Heart right ventricle (tissue), 16 donors: Measurements from ENCODE around the gene GPX7. TPM values are rescaled to one million over a fixed set of nuclear protein-coding genes. Genes with fewer than 3 reads are reported as not detected.

Experiments used
- ATAC-seq, 8 donors: fragments of 200-7000 bp; cut with Tn5 transposase; one replicate each; pipeline ENCODE4 v1.9.1; 2020; ENCODE audit warnings: mild to moderate bottlenecking in 8 of 8, moderate library complexity in 8 of 8, moderate number of reproducible peaks in 1 of 8
- DNase-seq, 2 donors: peaks; one replicate each; pipeline ENCODE4 v3.0.0-alpha.2; 2020
- H3K27ac ChIP-seq, 10 donors: fragments of 200-600 bp; sonication (generic) in 2 of 10; one replicate each; pipeline versions ENCODE4 v1.5.0 to v1.8.0; 2020 to 2022; ENCODE audit warnings: mild to moderate bottlenecking in 3 of 10
- H3K27me3 ChIP-seq, 7 donors: fragments of 200-600 bp; one replicate each; pipeline ENCODE4 v1.8.0; 2021 to 2022; ENCODE audit warnings: mild to moderate bottlenecking in 2 of 7
- H3K36me3 ChIP-seq, 9 donors: fragments of 200-600 bp; sonication (generic) in 1 of 9; one replicate each; pipeline versions ENCODE4 v1.5.0 to v1.8.0; 2020 to 2022; ENCODE audit warnings: mild to moderate bottlenecking in 2 of 9
- H3K4me1 ChIP-seq, 9 donors: fragments of 200-600 bp; sonication (generic) in 1 of 9; one replicate each; pipeline versions ENCODE4 v1.5.0 to v1.8.0; 2020 to 2022; ENCODE audit warnings: mild to moderate bottlenecking in 4 of 9
- H3K4me3 ChIP-seq, 10 donors: fragments of 200-600 bp; sonication (generic) in 2 of 10; one replicate each; pipeline versions ENCODE4 v1.5.0 to v1.8.0; 2020 to 2022; ENCODE audit warnings: mild to moderate bottlenecking in 7 of 10, moderate library complexity in 2 of 10
- H3K9me3 ChIP-seq, 11 donors: fragments of 200-600 bp in 10 of 11; sonication (generic) in 2 of 11; one replicate each; pipeline versions ENCODE4 v1.5.0 to v1.8.0; 2013 to 2022; ENCODE audit warnings: mild to moderate bottlenecking in 2 of 11, control low read depth in 1 of 11, moderate library complexity in 1 of 11
- CTCF ChIP-seq, 9 donors: fragments of 200-600 bp; sonication (generic) in 2 of 9; IDR thresholded peaks; one replicate each; pipeline versions ENCODE4 v1.5.0 to v1.8.0; 2021 to 2022; ENCODE audit warnings: antibody characterized with exemption in 9 of 9, mild to moderate bottlenecking in 5 of 9, moderate library complexity in 1 of 9
- WGBS, 2 donors: extraction: QIAGEN DNeasy Blood & Tissue Kit; methylation state at CpG; one replicate each; pipeline ENCODE4 v1.1.7; 2013; ENCODE audit warnings: inconsistent platforms in 1 of 2; 5-methylcytosine and 5-hydroxymethylcytosine counted together
- intact Hi-C, 10 donors: fragments of 100-400 bp; cut with DNase I; formaldehyde crosslinking; loops; one replicate each; pipeline versions ENCODE4 v1.11.1 to v1.14.2; 2022
- polyA plus RNA-seq, 2 donors: library from polyadenylated mRNA; stranded (reverse); fragments of 200-250 nt; gene quantifications; one replicate each; pipeline ENCODE4 v1.2.3, GENCODE V29; 2013
- total RNA-seq, 10 donors: library from RNA; stranded (reverse); fragmentation: NEBNext Ultra II Directional in 3 of 10; extraction: Animal tissue kit (Norgen Biotek cat#: 25700) in 3 of 10; gene quantifications; one replicate each; pipeline versions ENCODE4 v1.2.1 to v1.2.4, GENCODE V29; 2021 to 2023
- donor health status: Arrhythmogenic right ventricular cardiomyopathy.
- donor health status: ischemic (EF 13 %, LVEDD 7.1; RV severe dilation, severe dysfunction).
- donor health status: healthy with polysubstance abuse.
- donor health status: DM: no; HTN: yes; CAD: no.
- donor health status: DM: no; HTN: no; CAD: no.
- donor health status: ischemic (EF 25% LVEDD 6.9; RV normal size, moderate dysfunction).
- donor health status: ischemic (EF 25% LVEDD 5.7; RV mildly dilated, moderate dysfunction).
- donor health status: healthy.
- donor health status: DM: yes; HTN: yes; CAD: no.
- donor health status: Ischemic cardiomyopathy.
- donor health status: ischemic (EF 35%, LVEDD 5.7; RV mildly dilated, moderate dysfunction).
- donor health status: nonischemic (EF 11% LVEDD 7.7; RV severe dilation, severe dysfunction).
- donor health status: DM: yes; HTN: yes; CAD: no.
- donor health status: PGD.
- donor health status: ischemic (EF 29% LVEDD 5.4; RV normal size, mild dysfunction).
- donor health status: nonischemic (EF 23%, LVEDD 6.1; RV moderate dilation, normal function).

GPX7 gene
- total and polyA plus RNA-seq, 12 donors: 3.3 to 22.9 (median 6.9) TPM

DNA sequence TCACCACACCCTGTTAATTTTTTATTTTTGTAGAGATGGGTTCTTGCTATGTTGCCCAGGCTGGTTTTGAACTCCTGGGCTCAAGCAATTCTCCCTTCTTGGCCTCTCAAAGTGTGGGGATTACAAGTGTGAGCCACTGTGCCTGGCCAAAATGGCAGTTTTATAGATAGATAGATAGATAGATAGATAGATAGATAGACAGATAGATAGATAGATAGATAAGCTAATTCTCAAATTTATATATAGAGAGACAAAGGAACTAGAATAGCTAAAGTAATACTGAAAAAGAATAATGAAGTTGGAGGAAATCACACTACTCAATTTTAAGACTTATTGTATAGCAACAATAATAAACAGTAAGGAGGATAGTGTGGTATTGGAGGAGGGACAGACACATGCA lies 51.9 kb downstream of the GPX7 start:
- Histone ChIP-seq H3K4me1 (no peaks in the 10 kb centered on the region), H3K27ac (no peak overlapping the region), H3K9me3 (no peaks in the 10 kb centered on the region), H3K36me3 (no peaks in the 10 kb centered on the region), H3K4me3 (no peak overlapping the region), H3K27me3 (no peaks in the 10 kb centered on the region)
- ATAC-seq (no peak), DNase-seq (no peak)
- intact Hi-C loops: loop anchor here in 1 of 10 donors (10.0 kb wide), 1 partner anchor 69 kb away; no protein-coding TSS in a partner anchor
- no peak for TF ChIP-seq CTCF (IDR thresholded peaks at IDR 0.05)

DNA sequence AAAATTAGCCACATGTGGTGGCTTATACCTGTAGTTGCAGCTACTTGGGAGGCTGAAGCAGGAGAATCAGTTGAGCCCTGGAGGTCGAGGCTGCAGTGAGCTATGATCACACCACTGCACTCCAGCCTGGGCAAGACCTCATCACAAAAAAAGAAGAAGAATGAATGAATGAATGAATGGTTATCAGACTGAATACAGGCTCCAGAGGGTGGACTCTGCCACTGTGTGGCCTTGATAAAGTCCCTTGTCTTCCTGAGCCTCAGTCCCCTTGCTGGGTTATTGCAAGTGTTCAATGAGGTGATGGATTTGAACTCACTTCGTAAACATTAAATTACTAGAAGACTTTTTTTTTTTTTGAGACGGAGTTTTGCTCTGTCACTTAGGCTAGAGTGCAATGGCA lies 55.5 kb downstream of the GPX7 start:
- H3K9me3 ChIP-seq: no peaks in the 10 kb centered on the region
- no peak overlapping the region for H3K4me3 ChIP-seq
- no peak for ATAC-seq
- 93 to 98% methylated on average over 3 of the region's 3 CpGs for WGBS, 2 donors
- H3K4me1 ChIP-seq: no peaks in the 10 kb centered on the region
- TF ChIP-seq CTCF (IDR thresholded peaks at IDR 0.05): no peak
- DNase-seq: no peak
- H3K27me3 ChIP-seq: no peaks in the 10 kb centered on the region
- no peak overlapping the region for H3K27ac ChIP-seq
- intact Hi-C loops: loop anchor here in 1 of 10 donors (10.0 kb wide), 1 partner anchor 73 kb away; no protein-coding TSS in a partner anchor
- no peaks in the 10 kb centered on the region for H3K36me3 ChIP-seq

Other genes with a start within 250 kb of the GPX7 start
- 10 to 100 TPM; 14.4 to 19.9 (median 17.2) TPM for gene CC2D1B, start 236.2 kb upstream of the GPX7 start, total RNA-seq
- gene CC2D1B, start 236.2 kb upstream of the GPX7 start, polyA plus RNA-seq: 10 to 100 TPM; 16.7 to 19.1 TPM
- gene ORC1, start 197.9 kb upstream of the GPX7 start, total RNA-seq: under 1 TPM in 8 of 10 donors, not detected in 2; 0.08 to 0.90 (median 0.20) TPM
- under 1 TPM in 1 of 2 donors, not detected in 1; 0.28 TPM for gene ORC1, start 197.9 kb upstream of the GPX7 start, polyA plus RNA-seq
- gene PRPF38A, start 197.8 kb upstream of the GPX7 start, total RNA-seq: 10 to 100 TPM; 16.7 to 20.8 (median 18.8) TPM
- 10 to 100 TPM in 1 of 2 donors, 1 to 10 TPM in 1; 6.4 to 13.8 TPM for gene PRPF38A, start 197.8 kb upstream of the GPX7 start, polyA plus RNA-seq
- 10 to 100 TPM; 25.5 to 40.6 (median 32.5) TPM for gene TUT4, start 49.3 kb upstream of the GPX7 start, total RNA-seq
- 10 to 100 TPM; 16.9 to 26.6 TPM for gene TUT4, start 49.3 kb upstream of the GPX7 start, polyA plus RNA-seq
- under 1 TPM in 2 of 10 donors, not detected in 8; 0.10 to 0.19 TPM for gene SHISAL2A, start 30.8 kb downstream of the GPX7 start, total RNA-seq
- under 1 TPM in 1 of 2 donors, not detected in 1; 0.22 TPM for gene SHISAL2A, start 30.8 kb downstream of the GPX7 start, polyA plus RNA-seq
- gene COA7, start 96.0 kb downstream of the GPX7 start, total RNA-seq: 10 to 100 TPM in 9 of 10 donors, 1 to 10 TPM in 1; 9.7 to 22.4 (median 16.0) TPM
- 10 to 100 TPM in 1 of 2 donors, 1 to 10 TPM in 1; 3.9 to 11.1 TPM for gene COA7, start 96.0 kb downstream of the GPX7 start, polyA plus RNA-seq
- 10 to 100 TPM; 48.6 to 84.3 (median 66.3) TPM for gene ZYG11B, start 124.1 kb downstream of the GPX7 start, total RNA-seq
- 10 to 100 TPM in 1 of 2 donors, 1 to 10 TPM in 1; 9.1 to 17.1 TPM for gene ZYG11B, start 124.1 kb downstream of the GPX7 start, polyA plus RNA-seq
- under 1 TPM in 1 of 10 donors, not detected in 9; 0.07 TPM for gene ZYG11A, start 240.4 kb downstream of the GPX7 start, total RNA-seq
- gene ZYG11A, start 240.4 kb downstream of the GPX7 start, polyA plus RNA-seq: not detected